ENCODE data around the gene ZNF655. TPM values are rescaled to one million over a fixed set of nuclear protein-coding genes. Genes with fewer than 3 reads are reported as not detected.

The ZNF655 gene
- total RNA-seq, 2 experiments from 2014 or later, result 86.0 to 92.7 TPM

GRCh38 chr7:99605527-99605926 lies 47.1 kb downstream of the ZNF655 start:
- H3K4me1 Mint-ChIP-seq, result peaks cover 4% of the 10 kb centered on the region
- H3K4me3 Mint-ChIP-seq, result no peak overlapping the region
- H3K27ac Mint-ChIP-seq, result no peak overlapping the region
- DNase-seq, result no peak
- no peak for ATAC-seq
- no peaks in the 10 kb centered on the region for H3K9me3 Mint-ChIP-seq (ENCODE audit: low read depth)
- CTCF ChIA-PET, result no interaction called here
- H3K27me3 Mint-ChIP-seq, result no peaks in the 10 kb centered on the region
- H3K36me3 Mint-ChIP-seq, result no peaks in the 10 kb centered on the region

GRCh38 chr7:99606531-99606930 lies 48.1 kb downstream of the ZNF655 start:
- Mint-ChIP-seq H3K27me3 (no peaks in the 10 kb centered on the region), H3K4me3 (no peak overlapping the region)
- CTCF ChIA-PET, result no interaction called here

DNA sequence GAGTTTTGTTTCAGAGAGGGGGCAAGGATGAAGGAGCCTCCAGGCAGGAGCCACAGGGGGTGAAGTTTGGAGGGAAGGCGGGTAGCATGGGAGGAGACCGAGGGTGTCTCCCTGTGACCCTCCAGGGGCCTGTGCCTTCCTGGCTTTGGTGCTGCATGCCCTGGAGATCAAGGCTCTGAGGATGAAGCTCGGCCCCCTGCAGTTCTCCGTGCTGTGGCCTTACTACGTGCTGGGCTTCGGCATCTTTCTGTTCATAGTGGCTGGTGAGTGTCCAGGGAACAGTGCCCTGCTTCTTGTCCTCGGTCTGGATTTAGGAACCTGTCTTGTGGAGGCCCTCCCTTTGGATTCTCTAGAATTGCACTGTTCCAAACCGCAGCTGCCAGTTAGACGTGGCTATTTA lies 49.1 kb downstream of the ZNF655 start:
- CTCF ChIA-PET, result no interaction called here
- ATAC-seq (no peak), DNase-seq (no peak)
- Mint-ChIP-seq H3K4me1 (peaks cover 4% of the 10 kb centered on the region), H3K9me3 (ENCODE audit: low read depth) (no peaks in the 10 kb centered on the region), H3K36me3 (no peaks in the 10 kb centered on the region), H3K27me3 (no peaks in the 10 kb centered on the region), H3K4me3 (no peak overlapping the region), H3K27ac (no peak overlapping the region)

More at GRCh38 chr7:99606531-99606930, 48.1 kb downstream of the ZNF655 start:
- Mint-ChIP-seq H3K9me3 (ENCODE audit: low read depth) (no peaks in the 10 kb centered on the region), H3K36me3 (no peaks in the 10 kb centered on the region), H3K27ac (no peak overlapping the region), H3K4me1 (peaks cover 4% of the 10 kb centered on the region)
- ATAC-seq (no peak), DNase-seq (no peak)

DNA sequence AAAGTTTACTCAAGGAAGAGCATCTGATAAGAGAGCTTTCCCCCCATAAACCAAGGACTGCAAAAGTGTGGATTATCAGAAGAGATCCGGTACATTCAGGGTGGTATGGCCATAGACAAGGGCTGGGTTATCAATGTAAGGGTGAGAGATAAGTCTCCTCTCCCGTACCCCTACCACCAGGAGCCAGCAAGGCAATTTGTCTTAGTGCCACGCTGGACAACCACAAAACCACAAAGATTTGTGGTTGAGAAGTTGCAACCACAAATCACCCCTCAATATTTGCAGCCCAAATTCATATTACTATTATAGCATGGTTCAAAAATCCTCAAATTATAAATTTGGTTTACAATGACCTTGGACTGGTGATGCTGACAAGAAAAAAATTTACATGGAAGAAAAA lies 56.1 kb downstream of the ZNF655 start:
- no peaks in the 10 kb centered on the region for H3K9me3 Mint-ChIP-seq (ENCODE audit: low read depth)
- CTCF ChIA-PET, result interaction anchor here (0.6 kb wide), 1 partner anchor 10 kb away, joined by 3 read pairs; no protein-coding TSS in a partner anchor
- H3K27me3 Mint-ChIP-seq, result no peaks in the 10 kb centered on the region
- DNase-seq (no peak), ATAC-seq (no peak)
- H3K4me3 Mint-ChIP-seq, result no peak overlapping the region
- H3K27ac Mint-ChIP-seq, result peak overlapping the region; percentile 35
- peaks cover 39% of the 10 kb centered on the region for H3K4me1 Mint-ChIP-seq
- H3K36me3 Mint-ChIP-seq, result peaks cover 16% of the 10 kb centered on the region

DNA sequence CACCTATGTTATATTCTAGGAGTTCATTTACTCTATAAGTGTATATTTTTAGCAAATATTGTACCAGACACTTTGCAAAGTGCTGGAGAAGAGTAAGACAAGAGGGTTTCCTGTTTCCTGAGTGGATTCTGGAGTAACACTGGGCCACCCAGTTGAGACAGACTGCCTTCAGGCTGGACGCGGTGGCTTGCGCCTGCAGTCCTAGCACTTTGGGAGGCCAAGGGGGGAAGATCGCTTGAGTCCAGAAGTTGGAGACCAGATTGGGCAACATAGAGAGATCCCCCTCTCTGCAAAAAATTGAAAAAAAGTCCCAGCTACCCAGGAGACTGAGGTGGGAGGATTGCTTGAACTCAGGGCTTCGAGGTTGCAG lies 57.5 kb downstream of the ZNF655 start:
- Mint-ChIP-seq H3K27ac (peak overlapping the region; percentile 94), H3K4me3 (peak overlapping the region; percentile 90), H3K4me1 (peaks cover 46% of the 10 kb centered on the region), H3K9me3 (ENCODE audit: low read depth) (no peaks in the 10 kb centered on the region), H3K36me3 (peaks cover 28% of the 10 kb centered on the region), H3K27me3 (no peaks in the 10 kb centered on the region)
- ATAC-seq (no peak), DNase-seq (no peak)
- CTCF ChIA-PET, result interaction anchor here (0.6 to 2.1 kb wide), 7 partner anchors 8 to 1745 kb away, joined by 3 to 10 read pairs (median 3); partner anchors contain the start of genes FAM200A and TMEM225B

DNA sequence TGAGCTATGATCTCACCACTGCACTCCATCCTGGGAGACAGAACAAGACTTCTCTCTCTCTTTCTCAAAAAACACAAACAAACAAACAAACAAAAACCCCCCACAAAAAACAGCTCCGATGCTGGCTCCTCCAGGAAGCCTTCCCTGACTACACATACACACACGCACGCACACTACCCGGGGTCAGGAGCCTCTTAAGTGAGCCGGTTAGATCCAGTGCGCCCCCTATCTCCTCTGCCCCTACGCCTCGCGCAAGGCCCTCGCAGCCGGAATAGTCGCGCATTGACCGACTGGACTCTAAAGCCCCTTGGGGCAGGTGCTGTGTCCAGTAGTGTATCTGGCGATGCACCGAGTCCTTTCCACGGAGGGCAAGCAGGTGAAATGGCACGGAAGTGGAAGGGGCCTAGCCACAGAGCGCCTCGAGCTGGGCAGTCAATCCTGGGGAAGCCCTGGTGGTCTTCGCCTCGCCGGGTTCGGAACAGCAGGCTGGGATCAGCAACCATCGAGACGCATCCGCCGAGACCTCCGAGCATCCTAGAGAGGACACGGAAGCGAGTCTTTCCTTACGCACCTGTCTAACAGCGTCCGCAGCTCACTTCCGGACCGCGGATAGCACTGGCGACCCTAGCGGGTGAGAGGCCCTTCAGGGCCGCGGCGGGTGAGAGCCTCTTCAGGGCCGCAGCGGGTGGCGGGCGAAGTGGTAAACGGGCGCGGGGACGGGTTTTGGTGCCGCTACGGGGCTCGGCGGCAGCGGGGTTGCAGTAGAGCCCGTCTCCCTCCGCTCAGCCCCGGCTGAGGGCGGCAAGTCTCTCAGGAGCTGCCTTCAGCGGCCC lies 58.1 kb downstream of the ZNF655 start, which contains the start of gene ZSCAN25:
Gene ZSCAN25, plus strand, starts transcription at position 588 of the 833 bp plus-strand sequence. CDS start 2,661 bp downstream, outside the sequence.
- DNase-seq (peak; percentile 94), ATAC-seq (peak; percentile 94)
- no peaks in the 10 kb centered on the region for H3K27me3 Mint-ChIP-seq
- peak within 1 kb of the TSS; percentile 94 for H3K27ac Mint-ChIP-seq
- H3K4me3 Mint-ChIP-seq, result peak within 1 kb of the TSS; percentile 90
- H3K36me3 Mint-ChIP-seq, result peaks cover 33% of the 10 kb centered on the region
- peaks cover 51% of the 10 kb centered on the region for H3K4me1 Mint-ChIP-seq
- H3K9me3 Mint-ChIP-seq (ENCODE audit: low read depth), result no peaks in the 10 kb centered on the region
- CTCF ChIA-PET, result interaction anchor here (0.6 to 2.1 kb wide), 10 partner anchors 7 to 1745 kb away, joined by 3 to 10 read pairs (median 3); partner anchors contain the start of genes FAM200A and TMEM225B

GRCh38 chr7:99617192-99617781 lies 58.8 kb downstream of the ZNF655 start:
- Mint-ChIP-seq H3K27ac (peak overlapping the region; percentile 94), H3K36me3 (peaks cover 38% of the 10 kb centered on the region), H3K27me3 (no peaks in the 10 kb centered on the region), H3K9me3 (ENCODE audit: low read depth) (no peaks in the 10 kb centered on the region), H3K4me3 (peak overlapping the region; percentile 90), H3K4me1 (peaks cover 54% of the 10 kb centered on the region)
- CTCF ChIA-PET, result interaction anchor here (0.9 to 2.1 kb wide), 5 partner anchors 14 to 375 kb away, joined by 3 to 7 read pairs (median 3); partner anchors contain the start of gene TMEM225B
- ATAC-seq, result no peak
- no peak for DNase-seq

DNA sequence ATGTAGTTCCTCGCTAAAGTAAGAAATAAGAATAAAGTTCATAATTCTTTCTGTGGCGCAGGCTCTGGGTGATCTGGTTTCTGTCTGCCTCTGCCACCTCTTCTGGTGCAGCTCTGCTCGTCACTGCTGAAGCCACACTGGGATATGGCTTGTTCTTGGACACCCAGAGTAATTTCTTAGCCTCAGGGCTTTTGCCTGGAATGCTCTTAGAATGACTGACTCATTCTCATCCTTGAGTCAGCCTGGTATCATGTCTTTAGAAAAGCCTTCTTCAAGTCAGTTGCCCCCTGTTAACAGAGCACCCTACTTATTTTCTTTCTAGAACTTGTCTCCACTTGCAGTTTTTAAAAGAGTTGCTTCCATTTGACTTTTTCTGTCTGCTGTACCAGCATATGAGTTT lies 60.3 kb downstream of the ZNF655 start:
- Mint-ChIP-seq H3K27ac (peak overlapping the region; percentile 94), H3K27me3 (no peaks in the 10 kb centered on the region), H3K9me3 (ENCODE audit: low read depth) (no peaks in the 10 kb centered on the region), H3K4me1 (peaks cover 68% of the 10 kb centered on the region), H3K4me3 (peak overlapping the region; percentile 90), H3K36me3 (peaks cover 46% of the 10 kb centered on the region)
- ATAC-seq (no peak), DNase-seq (no peak)
- CTCF ChIA-PET, result no interaction called here

DNA sequence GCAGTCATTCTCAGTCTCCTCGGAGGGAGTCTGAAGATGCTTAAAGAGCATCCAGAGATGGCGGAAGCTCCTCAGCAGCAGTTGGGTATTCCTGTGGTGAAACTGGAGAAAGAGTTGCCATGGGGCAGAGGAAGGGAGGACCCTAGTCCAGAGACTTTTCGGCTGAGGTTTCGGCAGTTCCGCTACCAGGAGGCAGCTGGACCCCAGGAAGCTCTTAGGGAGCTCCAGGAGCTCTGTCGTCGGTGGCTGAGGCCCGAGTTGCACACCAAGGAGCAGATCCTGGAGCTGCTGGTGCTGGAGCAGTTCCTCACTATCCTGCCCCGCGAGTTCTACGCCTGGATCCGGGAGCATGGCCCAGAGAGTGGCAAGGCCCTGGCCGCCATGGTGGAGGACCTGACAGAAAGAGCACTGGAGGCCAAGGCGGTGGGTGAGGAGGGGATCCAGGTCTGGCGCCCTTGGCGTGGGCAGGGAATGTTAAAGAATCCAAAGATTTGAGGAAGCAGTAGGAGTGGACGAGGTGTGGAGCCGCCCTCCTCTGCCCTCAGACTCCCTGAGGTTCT lies 61.2 kb downstream of the ZNF655 start:
- CTCF ChIA-PET, result no interaction called here
- H3K36me3 Mint-ChIP-seq, result peaks cover 56% of the 10 kb centered on the region
- DNase-seq (no peak), ATAC-seq (no peak)
- no peak overlapping the region for H3K27ac Mint-ChIP-seq
- H3K27me3 Mint-ChIP-seq, result no peaks in the 10 kb centered on the region
- H3K9me3 Mint-ChIP-seq (ENCODE audit: low read depth), result no peaks in the 10 kb centered on the region
- H3K4me3 Mint-ChIP-seq, result no peak overlapping the region
- H3K4me1 Mint-ChIP-seq, result peaks cover 73% of the 10 kb centered on the region

DNA sequence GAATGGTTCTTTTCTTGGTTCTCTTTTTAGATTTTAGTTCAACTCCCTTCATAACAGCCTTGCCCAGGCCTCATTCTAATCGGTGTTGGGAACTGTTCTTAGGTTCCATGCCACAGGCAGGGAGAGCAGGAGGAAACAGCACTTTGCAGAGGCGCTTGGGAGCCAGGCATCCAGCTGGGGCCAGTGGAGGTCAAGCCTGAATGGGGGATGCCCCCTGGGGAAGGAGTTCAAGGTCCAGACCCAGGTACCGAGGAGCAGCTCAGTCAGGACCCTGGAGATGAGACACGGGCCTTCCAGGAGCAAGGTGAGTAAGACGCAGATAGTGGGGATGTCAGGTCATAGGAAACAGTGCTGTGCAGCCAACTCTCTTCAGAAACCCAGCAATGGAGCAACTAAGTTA lies 62.8 kb downstream of the ZNF655 start:
- no peaks in the 10 kb centered on the region for H3K27me3 Mint-ChIP-seq
- CTCF ChIA-PET, result no interaction called here
- DNase-seq (no peak), ATAC-seq (no peak)
- peak overlapping the region; percentile 66 for H3K27ac Mint-ChIP-seq
- H3K36me3 Mint-ChIP-seq, result peaks cover 72% of the 10 kb centered on the region
- H3K4me1 Mint-ChIP-seq, result peaks cover 79% of the 10 kb centered on the region
- no peaks in the 10 kb centered on the region for H3K9me3 Mint-ChIP-seq (ENCODE audit: low read depth)
- H3K4me3 Mint-ChIP-seq, result no peak overlapping the region

- no peaks in the 10 kb centered on the region for H3K27me3 Mint-ChIP-seq
- CTCF ChIA-PET, result no interaction called here
- H3K4me1 Mint-ChIP-seq, result peaks cover 78% of the 10 kb centered on the region
- peak overlapping the region; percentile 96 for H3K27ac Mint-ChIP-seq
- H3K9me3 Mint-ChIP-seq (ENCODE audit: low read depth), result no peaks in the 10 kb centered on the region
- ATAC-seq (no peak), DNase-seq (no peak)
- no peak overlapping the region for H3K4me3 Mint-ChIP-seq
- H3K36me3 Mint-ChIP-seq, result peaks cover 82% of the 10 kb centered on the region
Measured at GRCh38 chr7:99622596-99622995, 64.2 kb downstream of the ZNF655 start.

DNA sequence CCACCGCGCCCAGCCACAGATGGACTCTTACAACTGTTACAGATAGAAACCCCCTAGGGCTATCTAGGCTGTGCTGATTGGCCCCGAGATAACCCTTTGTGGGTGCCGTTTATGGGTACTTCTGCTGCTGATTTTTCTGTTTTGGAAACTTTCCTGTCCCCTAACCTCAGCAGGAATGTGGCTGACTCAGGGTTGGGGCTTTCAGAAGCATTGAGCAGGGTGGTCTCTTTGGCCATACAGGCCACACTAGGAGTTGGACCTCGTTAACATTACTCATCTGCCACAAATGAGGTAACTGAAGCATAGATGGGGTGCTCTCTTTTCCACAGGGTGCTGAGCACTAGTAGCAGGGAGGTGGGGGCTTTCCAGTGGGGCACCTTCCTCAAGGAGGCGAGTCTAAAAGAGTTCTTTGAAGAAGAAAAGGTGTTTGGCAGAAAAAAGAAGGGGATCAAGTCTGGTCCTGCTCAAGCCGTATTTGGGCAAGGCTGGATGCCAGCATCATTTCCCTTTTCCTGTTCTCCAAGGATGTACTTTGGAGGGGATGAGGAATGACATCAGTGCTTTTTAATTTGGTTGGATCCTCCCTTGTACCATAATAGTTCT lies 64.8 kb downstream of the ZNF655 start:
- Mint-ChIP-seq H3K27ac (peak overlapping the region; percentile 96), H3K9me3 (ENCODE audit: low read depth) (no peaks in the 10 kb centered on the region), H3K4me3 (peak overlapping the region; percentile 78), H3K27me3 (no peaks in the 10 kb centered on the region), H3K36me3 (peaks cover 81% of the 10 kb centered on the region), H3K4me1 (peaks cover 72% of the 10 kb centered on the region)
- CTCF ChIA-PET, result interaction anchor here (0.6 to 1.6 kb wide), 3 partner anchors 7 to 374 kb away, joined by 3 to 10 read pairs (median 3); partner anchors contain the start of gene ZSCAN25
- DNase-seq (peak; percentile 61), ATAC-seq (peak; percentile 25)

Data from activated CD8-positive, alpha-beta memory T cell treated with anti-CD3 and anti-CD28 coated beads, Interleukin-2, amount 10 ng/mL, durations not matched to agents 7 days and 5 days (primary cell).